Esophagus squamous epithelium (tissue), 4 donors: ENCODE measurements around the gene HELQ.

Experiments used
- CTCF ChIP-seq, 6 experiments: fragments of 450-650 bp in 4 of 6; fragments of 200-600 bp in 2 of 6; sonication (generic) in 2 of 6; IDR thresholded peaks; one replicate each; pipeline ENCODE4 v1.5.1; 2016 to 2019; ENCODE audit warnings: antibody characterized with exemption in 6 of 6, mild to moderate bottlenecking in 4 of 6, moderate library complexity in 4 of 6
- POLR2A ChIP-seq, 4 donors: fragments of 450-650 bp; IDR thresholded peaks; one replicate each; pipeline ENCODE4 v1.6.1; 2017; ENCODE audit warnings: antibody characterized with exemption in 4 of 4, mild to moderate bottlenecking in 4 of 4, moderate library complexity in 3 of 4

- TF ChIP-seq CTCF (IDR thresholded peaks at IDR 0.05) (peak in 2 of 6 experiments; percentile 1 to 6), POLR2A (IDR thresholded peaks at IDR 0.05) (peak in 3 of 4 donors; percentile 35 to 87 (median 66))
Observed at GRCh38 chr4:83484500-83485461, 29.2 kb upstream of the HELQ start, which contains the start of gene ABRAXAS1.
